GM12872 (cell line): Measurements from ENCODE around the gene ST8SIA5.

Experiments
- TF ChIP-seq, protein P1 (sequence below): IDR thresholded peaks from 3 replicates; pipeline ENCODE4 v1.5.1; 2011; ENCODE audit warnings: low read depth, mild to moderate bottlenecking, low read length, moderate library complexity; ENCODE audit not compliant: insufficient read depth

ST8SIA5 gene

DNA sequence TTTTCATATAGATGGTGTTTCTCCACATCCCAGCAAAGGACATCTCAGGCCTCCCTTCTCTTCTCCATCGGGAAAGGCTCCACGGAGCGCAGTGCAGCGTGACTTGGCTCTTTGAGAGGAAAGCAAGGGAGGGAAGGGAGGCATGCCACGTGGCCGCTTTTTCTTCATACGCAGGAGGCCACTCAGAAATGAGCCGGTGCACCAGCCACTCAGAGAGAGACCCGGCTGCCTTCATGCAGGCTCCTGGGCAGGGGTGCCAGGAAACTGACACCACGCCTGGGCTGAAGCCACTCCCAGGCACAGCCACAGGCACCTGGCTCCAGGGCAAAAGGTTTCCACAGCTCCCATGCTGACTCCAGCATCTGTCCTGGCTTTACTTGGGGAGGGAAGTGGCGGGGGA, 88.7 kb downstream of the ST8SIA5 start:
- TF ChIP-seq, protein P1, sequence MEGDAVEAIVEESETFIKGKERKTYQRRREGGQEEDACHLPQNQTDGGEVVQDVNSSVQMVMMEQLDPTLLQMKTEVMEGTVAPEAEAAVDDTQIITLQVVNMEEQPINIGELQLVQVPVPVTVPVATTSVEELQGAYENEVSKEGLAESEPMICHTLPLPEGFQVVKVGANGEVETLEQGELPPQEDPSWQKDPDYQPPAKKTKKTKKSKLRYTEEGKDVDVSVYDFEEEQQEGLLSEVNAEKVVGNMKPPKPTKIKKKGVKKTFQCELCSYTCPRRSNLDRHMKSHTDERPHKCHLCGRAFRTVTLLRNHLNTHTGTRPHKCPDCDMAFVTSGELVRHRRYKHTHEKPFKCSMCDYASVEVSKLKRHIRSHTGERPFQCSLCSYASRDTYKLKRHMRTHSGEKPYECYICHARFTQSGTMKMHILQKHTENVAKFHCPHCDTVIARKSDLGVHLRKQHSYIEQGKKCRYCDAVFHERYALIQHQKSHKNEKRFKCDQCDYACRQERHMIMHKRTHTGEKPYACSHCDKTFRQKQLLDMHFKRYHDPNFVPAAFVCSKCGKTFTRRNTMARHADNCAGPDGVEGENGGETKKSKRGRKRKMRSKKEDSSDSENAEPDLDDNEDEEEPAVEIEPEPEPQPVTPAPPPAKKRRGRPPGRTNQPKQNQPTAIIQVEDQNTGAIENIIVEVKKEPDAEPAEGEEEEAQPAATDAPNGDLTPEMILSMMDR: no peak

DNA sequence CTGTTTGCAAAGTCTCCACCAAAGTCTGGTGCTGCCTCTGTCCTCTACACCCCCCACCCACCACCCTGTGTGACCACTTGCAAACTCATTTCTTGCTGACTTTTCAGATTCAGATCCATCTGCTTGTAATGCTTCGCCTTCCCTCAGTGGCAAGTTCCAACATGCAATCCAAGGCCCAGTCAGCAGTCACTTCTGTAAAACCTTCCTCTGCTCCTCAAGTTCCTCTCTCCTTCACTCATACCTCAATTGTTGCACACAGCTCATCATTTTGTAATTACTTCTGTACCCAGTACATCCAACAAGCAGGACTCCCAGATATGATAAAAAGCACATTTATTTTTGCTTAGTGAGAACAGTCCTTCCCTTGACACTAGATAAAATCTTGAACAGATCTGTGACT, 93.3 kb downstream of the ST8SIA5 start:
- TF ChIP-seq, protein P1: no peak

DNA sequence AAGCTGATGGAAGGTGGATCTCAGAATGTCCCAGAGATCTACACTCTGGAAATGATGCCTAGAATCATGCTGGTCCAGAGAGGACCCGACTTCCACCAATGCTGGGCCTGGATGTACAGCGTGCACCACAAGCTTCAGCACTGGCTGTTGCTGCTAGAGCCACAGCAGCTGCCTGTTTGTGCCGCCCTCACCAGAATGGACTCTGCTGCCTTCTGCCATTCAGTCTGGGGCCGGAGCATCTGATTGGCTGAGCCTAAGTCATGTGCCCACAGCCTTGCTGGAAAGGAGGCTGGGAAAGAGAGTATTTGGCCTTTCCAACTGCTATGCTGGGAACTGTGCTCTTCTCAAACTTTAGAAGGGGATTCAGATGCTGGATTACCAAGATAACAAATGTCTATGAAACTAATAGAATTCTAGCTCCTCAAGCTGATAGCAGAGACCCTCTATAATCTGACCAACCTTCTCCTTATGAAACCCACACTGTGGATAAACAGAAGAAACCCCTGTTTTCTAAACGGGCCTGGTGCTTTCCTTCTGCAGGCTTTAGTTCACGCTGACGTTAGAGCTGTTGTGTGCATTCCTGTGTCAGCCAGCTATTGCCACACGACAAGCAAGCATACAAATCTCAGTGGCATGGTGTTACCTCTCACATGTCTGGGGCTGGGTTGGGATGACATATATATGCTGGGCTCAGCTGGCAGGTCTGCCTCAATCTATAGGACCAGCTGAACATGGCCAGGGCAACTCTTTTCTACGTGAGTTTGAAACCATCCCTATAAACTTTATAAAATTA, 95.7 kb downstream of the ST8SIA5 start:
- TF ChIP-seq, protein P1: no peak

DNA sequence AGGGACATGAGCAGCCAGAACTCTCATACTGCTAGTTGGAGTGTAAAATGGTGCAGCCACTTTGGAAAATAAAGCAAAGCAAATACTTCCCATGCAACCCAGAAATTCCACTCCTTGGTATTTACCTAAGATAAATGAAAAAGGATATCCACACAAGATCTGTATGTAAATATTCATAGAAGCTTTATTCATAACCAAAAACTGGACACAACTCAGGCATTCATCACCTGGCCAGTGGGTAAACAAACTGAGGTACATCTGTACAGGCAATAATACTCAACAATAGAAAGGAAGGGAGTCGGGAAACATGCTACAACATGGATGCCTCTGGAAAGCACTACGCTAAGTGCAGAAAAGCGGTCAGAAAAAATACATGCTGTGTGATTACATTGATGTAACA, 97.4 kb downstream of the ST8SIA5 start:
- TF ChIP-seq, protein P1: no peak

DNA sequence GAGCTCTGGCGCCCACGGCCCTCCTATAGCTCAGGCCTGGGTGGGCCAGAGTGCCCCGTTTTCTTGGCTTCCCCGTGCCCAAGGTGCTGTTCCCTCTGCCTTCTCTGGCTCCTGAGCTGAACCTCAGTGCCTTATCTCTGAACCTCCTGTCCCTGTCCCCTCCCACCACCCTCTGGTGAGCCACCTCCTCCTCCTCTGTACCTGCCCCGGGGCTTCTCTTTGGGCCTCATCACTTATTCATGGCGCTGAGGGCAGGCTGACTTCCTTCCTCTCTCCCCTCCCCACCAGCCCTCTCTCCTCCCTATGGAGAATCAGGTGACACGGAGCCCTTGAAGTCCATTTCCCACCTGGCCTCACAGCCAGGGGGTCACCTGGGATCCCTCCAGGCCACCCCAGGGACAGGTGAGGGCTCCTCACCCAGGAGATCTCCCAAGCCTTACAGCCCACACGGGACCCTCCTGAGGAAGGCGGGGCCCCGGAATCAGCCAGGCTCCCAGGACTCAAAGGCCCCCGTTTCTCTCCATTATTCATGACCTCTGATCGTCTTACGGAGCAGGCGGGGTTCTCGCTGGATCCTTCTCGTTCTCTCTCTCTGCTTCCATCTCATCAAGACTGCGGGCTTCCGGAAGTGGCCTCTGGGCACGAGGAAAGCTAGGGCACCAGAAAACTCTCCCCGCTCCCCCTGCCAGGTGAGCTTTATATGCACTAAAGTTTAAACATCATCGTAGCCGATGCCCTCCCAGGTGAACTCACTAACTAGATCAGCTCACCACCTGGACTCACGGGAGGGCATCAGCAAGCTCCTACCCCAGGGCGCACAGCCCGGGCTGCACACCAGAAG, 99.5 kb downstream of the ST8SIA5 start, which contains the start of gene LOXHD1:
LOXHD1 (minus strand) TSS at position 106 of the 841 bp plus-strand sequence. CDS start 187 bp downstream, outside the sequence.
- TF ChIP-seq, protein P1: no peak

DNA sequence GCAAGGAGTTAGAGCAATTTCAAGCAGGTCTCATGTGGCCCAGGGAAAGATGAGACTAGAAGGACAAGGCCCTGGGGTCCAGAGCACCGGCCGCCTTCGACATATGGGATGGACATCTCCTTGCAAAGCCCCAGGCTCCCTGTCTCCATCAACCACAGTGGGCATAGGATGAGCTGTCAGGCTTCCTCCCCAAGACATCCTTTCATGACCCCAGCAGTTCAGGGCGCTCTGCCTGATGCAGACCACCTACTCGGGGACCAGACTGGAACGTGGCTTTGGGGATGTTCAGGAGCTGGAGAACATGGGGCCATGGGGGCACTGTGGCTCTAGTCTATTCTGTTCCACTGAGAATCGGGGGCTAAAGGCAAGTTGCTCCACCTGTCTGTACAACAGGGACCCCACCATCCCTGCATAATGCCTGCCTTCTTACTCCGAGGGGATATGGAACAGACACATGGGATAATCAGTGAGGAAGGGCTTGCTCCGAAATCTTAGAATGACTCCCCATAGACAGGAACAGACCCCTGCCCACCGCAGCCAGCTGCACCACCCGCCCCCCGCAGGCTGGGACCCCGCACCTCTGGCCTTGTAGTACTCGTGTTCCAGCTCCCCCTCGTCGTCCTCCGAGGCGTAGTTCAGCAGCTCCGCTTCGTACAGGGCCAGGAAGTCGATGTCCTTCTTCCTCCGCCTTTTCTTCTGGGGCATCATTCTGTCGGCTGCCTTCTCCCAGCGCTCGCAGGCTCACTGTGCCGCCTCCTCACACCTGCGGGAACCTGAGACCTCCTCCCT, 100.3 kb downstream of the ST8SIA5 start:
- TF ChIP-seq, protein P1: no peak

DNA sequence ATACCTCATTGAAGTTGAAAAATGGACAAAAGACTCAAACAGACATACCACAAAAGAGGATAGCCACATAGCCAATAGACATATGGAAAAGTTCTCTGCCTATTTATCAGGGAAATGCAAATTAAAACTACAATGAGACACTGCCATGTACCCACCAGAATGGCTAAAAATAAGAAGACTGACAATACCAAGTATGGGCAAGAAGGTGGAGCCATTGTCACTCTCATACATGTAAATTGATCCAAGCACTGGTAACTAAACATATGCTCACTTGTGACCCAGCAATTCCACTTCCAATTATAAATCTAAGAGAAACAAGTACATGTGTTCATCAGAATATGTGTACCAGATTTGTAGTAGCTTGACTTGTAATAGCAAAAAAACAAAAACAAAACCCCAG, 104.5 kb downstream of the ST8SIA5 start:
- TF ChIP-seq, protein P1: no peak
